Peyer's patch (tissue), 4 donors: Measurements from ENCODE around the gene ANXA10.

Experiments
- POLR2A ChIP-seq, 2 donors: fragments of 450-650 bp; IDR thresholded peaks; one replicate each; pipeline ENCODE4 v1.5.1; 2017; ENCODE audit warnings: antibody characterized with exemption in 2 of 2, mild to moderate bottlenecking in 2 of 2, moderate library complexity in 2 of 2
- TF ChIP-seq, protein P1 (sequence below), 6 experiments: fragments of 450-650 bp in 4 of 6; fragments of 200-600 bp in 2 of 6; sonication (generic) in 1 of 6; IDR thresholded peaks; one replicate each; pipeline ENCODE4 v1.5.1; 2017 to 2019; ENCODE audit warnings: antibody characterized with exemption in 6 of 6, mild to moderate bottlenecking in 3 of 6, moderate library complexity in 1 of 6

DNA sequence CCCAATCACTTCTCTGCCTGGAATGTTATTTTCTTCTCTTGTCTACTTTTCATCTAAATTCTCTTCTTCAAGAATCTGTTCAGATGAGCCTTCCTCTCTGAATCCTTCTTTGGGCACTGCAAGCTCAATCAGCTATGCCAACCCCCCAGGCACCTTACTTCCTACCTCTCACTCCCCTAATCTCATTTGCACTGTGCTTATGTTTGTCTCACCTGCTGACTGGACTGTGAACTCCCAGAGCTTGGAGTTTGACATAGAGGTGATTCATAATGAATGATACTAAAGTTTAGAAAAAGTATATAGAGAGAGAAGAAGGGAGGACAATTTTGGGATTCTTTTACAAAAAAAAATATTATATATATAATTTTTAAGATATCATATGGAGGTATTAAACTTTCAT lies 36.3 kb downstream of the ANXA10 start:
- TF ChIP-seq, protein P1, sequence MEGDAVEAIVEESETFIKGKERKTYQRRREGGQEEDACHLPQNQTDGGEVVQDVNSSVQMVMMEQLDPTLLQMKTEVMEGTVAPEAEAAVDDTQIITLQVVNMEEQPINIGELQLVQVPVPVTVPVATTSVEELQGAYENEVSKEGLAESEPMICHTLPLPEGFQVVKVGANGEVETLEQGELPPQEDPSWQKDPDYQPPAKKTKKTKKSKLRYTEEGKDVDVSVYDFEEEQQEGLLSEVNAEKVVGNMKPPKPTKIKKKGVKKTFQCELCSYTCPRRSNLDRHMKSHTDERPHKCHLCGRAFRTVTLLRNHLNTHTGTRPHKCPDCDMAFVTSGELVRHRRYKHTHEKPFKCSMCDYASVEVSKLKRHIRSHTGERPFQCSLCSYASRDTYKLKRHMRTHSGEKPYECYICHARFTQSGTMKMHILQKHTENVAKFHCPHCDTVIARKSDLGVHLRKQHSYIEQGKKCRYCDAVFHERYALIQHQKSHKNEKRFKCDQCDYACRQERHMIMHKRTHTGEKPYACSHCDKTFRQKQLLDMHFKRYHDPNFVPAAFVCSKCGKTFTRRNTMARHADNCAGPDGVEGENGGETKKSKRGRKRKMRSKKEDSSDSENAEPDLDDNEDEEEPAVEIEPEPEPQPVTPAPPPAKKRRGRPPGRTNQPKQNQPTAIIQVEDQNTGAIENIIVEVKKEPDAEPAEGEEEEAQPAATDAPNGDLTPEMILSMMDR (IDR thresholded peaks at IDR 0.05) = no peak
- no peak for TF ChIP-seq POLR2A (IDR thresholded peaks at IDR 0.05)
